Gastroesophageal sphincter (tissue), 3 donors: Measurements from ENCODE around the gene ADORA2A.

ENCODE experiments used
- POLR2AphosphoS5 ChIP-seq: sonication (generic); formaldehyde crosslinking; IDR thresholded peaks from one replicate; pipeline ENCODE4 v1.6.1; 2017; ENCODE audit warnings: antibody characterized with exemption
- TF ChIP-seq, protein P1 (sequence below), 4 experiments: fragments of 200-600 bp in 2 of 4; fragments of 450-650 bp in 2 of 4; sonication (generic) in 1 of 4; IDR thresholded peaks; one replicate each; pipeline ENCODE4 v1.5.1; 2017 to 2019; ENCODE audit warnings: antibody characterized with exemption in 4 of 4, mild to moderate bottlenecking in 2 of 4, moderate library complexity in 2 of 4

- TF ChIP-seq POLR2AphosphoS5, result no peak
- TF ChIP-seq, protein P1, sequence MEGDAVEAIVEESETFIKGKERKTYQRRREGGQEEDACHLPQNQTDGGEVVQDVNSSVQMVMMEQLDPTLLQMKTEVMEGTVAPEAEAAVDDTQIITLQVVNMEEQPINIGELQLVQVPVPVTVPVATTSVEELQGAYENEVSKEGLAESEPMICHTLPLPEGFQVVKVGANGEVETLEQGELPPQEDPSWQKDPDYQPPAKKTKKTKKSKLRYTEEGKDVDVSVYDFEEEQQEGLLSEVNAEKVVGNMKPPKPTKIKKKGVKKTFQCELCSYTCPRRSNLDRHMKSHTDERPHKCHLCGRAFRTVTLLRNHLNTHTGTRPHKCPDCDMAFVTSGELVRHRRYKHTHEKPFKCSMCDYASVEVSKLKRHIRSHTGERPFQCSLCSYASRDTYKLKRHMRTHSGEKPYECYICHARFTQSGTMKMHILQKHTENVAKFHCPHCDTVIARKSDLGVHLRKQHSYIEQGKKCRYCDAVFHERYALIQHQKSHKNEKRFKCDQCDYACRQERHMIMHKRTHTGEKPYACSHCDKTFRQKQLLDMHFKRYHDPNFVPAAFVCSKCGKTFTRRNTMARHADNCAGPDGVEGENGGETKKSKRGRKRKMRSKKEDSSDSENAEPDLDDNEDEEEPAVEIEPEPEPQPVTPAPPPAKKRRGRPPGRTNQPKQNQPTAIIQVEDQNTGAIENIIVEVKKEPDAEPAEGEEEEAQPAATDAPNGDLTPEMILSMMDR (IDR thresholded peaks at IDR 0.05), result no peak
These were observed 9.3 kb upstream of the ADORA2A start for GRCh38 chr22:24417901-24418641.
